H1 (cell line): ENCODE measurements around the gene GPC2. TPM values are rescaled to one million over a fixed set of nuclear protein-coding genes. Genes with fewer than 3 reads are reported as not detected.

Experiments used
- CTCF ChIA-PET: fragments of 300-600 bp; sonication (Branson Sonifier 250); formaldehyde crosslinking; loops from one replicate; lab custom pipeline; 2021; ENCODE audit not compliant: partially characterized antibody; lab: Charles Lee
- POLR2A ChIA-PET: fragments of 300-600 bp; sonication (Branson Sonifier 250); formaldehyde crosslinking; loops from one replicate; lab custom pipeline; 2021; ENCODE audit warnings: inconsistent platforms; ENCODE audit not compliant: partially characterized antibody; lab: Charles Lee
- DNase-seq, 2 experiments: peaks; one replicate each; pipeline versions ENCODE4 v3.0.0 to v3.0.0-alpha.2; 2010 to 2022; ENCODE audit warnings: low spot score in 2 of 2, low read depth in 1 of 2, mixed read lengths in 1 of 2
- FAIRE-seq: peaks from 2 replicates; lab custom pipeline; 2011; peaks lifted over from hg19 to GRCh38; lab: Jason Lieb, UNC
- H2AFZ ChIP-seq: 2 replicates; pipeline ENCODE4 v1.8.1; 2012; ENCODE audit warnings: low read length, inconsistent platforms
- H2AK5ac ChIP-seq: 2 replicates; pipeline ENCODE4 v1.6.1; 2013; ENCODE audit warnings: low read depth, low read length
- H2BK120ac ChIP-seq: replicated peaks from 2 replicates; pipeline ENCODE3; 2013; ENCODE audit warnings: low read depth, low read length, inconsistent platforms
- H2BK12ac ChIP-seq: 2 replicates; pipeline ENCODE4 v1.6.1; 2013; ENCODE audit warnings: low read depth, low read length
- H2BK15ac ChIP-seq: 2 replicates; pipeline ENCODE4 v1.6.1; 2013; ENCODE audit warnings: low read length
- H2BK20ac ChIP-seq: 2 replicates; pipeline ENCODE4 v1.6.1; 2013; ENCODE audit warnings: low read length
- H2BK5ac ChIP-seq: 2 replicates; pipeline ENCODE4 v1.6.1; 2013; ENCODE audit warnings: low read depth, low read length
- H3K14ac ChIP-seq: 2 replicates; pipeline ENCODE4 v1.6.1; 2013; ENCODE audit warnings: inconsistent platforms; ENCODE audit not compliant: insufficient read length
- H3K18ac ChIP-seq: 2 replicates; pipeline ENCODE4 v1.6.1; 2013; ENCODE audit warnings: low read length; ENCODE audit errors: extremely low read depth
- H3K23ac ChIP-seq: 2 replicates; pipeline ENCODE4 v1.6.1; 2013; ENCODE audit warnings: inconsistent platforms; ENCODE audit not compliant: insufficient read length
- H3K23me2 ChIP-seq: 2 replicates; pipeline ENCODE4 v1.6.1; 2013; ENCODE audit warnings: low read depth, low read length
- H3K27ac ChIP-seq: 2 replicates; pipeline ENCODE4 v1.6.1; 2011; ENCODE audit warnings: low read depth, low read length, inconsistent platforms
- H3K27me3 ChIP-seq, 4 experiments: replicated peaks in 1 of 4; 1 replicate in 1 of 4; 2 replicates in 3 of 4; pipeline versions ENCODE4 v1.6.1 to v1.8.1; 2011 to 2013; ENCODE audit warnings: low read length in 3 of 4, mild to moderate bottlenecking in 3 of 4, inconsistent platforms in 2 of 4, mixed read lengths in 2 of 4, moderate library complexity in 1 of 4; ENCODE audit not compliant: control insufficient read depth in 3 of 4, insufficient read depth in 3 of 4; ENCODE audit errors: extremely low read depth in 1 of 4
- H3K36me3 ChIP-seq, 4 experiments: 2 replicates each; pipeline versions ENCODE4 v1.6.1 to v1.8.1; 2011 to 2013; ENCODE audit warnings: mild to moderate bottlenecking in 4 of 4, low read length in 3 of 4, moderate library complexity in 2 of 4, control low read depth in 1 of 4, inconsistent platforms in 1 of 4; ENCODE audit not compliant: insufficient read depth in 4 of 4, control insufficient read depth in 2 of 4
- H3K4ac ChIP-seq: replicated peaks from 2 replicates; pipeline ENCODE3; 2013; ENCODE audit warnings: low read length, low read depth, mixed read lengths, inconsistent platforms; ENCODE audit not compliant: insufficient read length
- H3K4me1 ChIP-seq, 4 experiments: replicated peaks in 1 of 4; 1 replicate in 1 of 4; 2 replicates in 3 of 4; pipeline versions ENCODE4 v1.6.1 to v1.8.1; 2011 to 2013; ENCODE audit warnings: low read length in 3 of 4, inconsistent platforms in 2 of 4, mixed read lengths in 1 of 4; ENCODE audit not compliant: insufficient read depth in 4 of 4, control insufficient read depth in 3 of 4
- H3K4me2 ChIP-seq, 2 experiments: 2 replicates each; pipeline versions ENCODE4 v1.6.1 to v1.8.1; 2011 to 2013; ENCODE audit warnings: low read depth in 2 of 2, low read length in 2 of 2, control low read depth in 1 of 2, inconsistent platforms in 1 of 2, mild to moderate bottlenecking in 1 of 2; ENCODE audit not compliant: insufficient read depth in 1 of 2
- H3K4me3 ChIP-seq, 4 experiments: fragments of 200-600, 300-600 bp in 1 of 4; sonication (generic), shearing (Covaris generic), sonication (Bioruptor Twin) in 1 of 4; 2 replicates each; pipeline versions ENCODE4 v1.5.1 to v1.8.1; 2011 to 2016; ENCODE audit warnings: low read length in 4 of 4, low read depth in 3 of 4, control low read depth in 2 of 4, inconsistent platforms in 2 of 4, mild to moderate bottlenecking in 2 of 4, mixed read lengths in 1 of 4, moderate library complexity in 1 of 4; ENCODE audit not compliant: insufficient read depth in 2 of 4; ENCODE audit errors: extremely low read depth in 1 of 4
- H3K56ac ChIP-seq: replicated peaks from 2 replicates; pipeline ENCODE3; 2013; ENCODE audit warnings: low read depth, mild to moderate bottlenecking, mixed read lengths, low read length, inconsistent platforms; ENCODE audit not compliant: insufficient read length
- H3K79me1 ChIP-seq: 2 replicates; pipeline ENCODE4 v1.6.1; 2013; ENCODE audit warnings: low read depth, low read length, control low read depth
- H3K79me2 ChIP-seq, 2 experiments: 2 replicates each; pipeline versions ENCODE4 v1.6.1 to v1.8.1; 2012 to 2013; ENCODE audit warnings: low read length in 2 of 2, mild to moderate bottlenecking in 2 of 2, inconsistent platforms in 1 of 2; ENCODE audit not compliant: insufficient read depth in 2 of 2, control insufficient read depth in 1 of 2
- H3K9ac ChIP-seq, 4 experiments: replicated peaks in 1 of 4; 1 replicate in 1 of 4; 2 replicates in 3 of 4; pipeline versions ENCODE4 v1.6.1 to v1.8.1; 2011 to 2013; ENCODE audit warnings: low read depth in 3 of 4, low read length in 3 of 4, control low read depth in 2 of 4, mild to moderate bottlenecking in 2 of 4, moderate library complexity in 2 of 4, inconsistent platforms in 1 of 4; ENCODE audit errors: extremely low read depth in 1 of 4
- H3K9me3 ChIP-seq, 2 experiments: 2 replicates each; pipeline versions ENCODE4 v1.6.1 to v1.8.1; 2012 to 2013; ENCODE audit warnings: mild to moderate bottlenecking in 2 of 2, moderate library complexity in 2 of 2, control low read depth in 1 of 2, inconsistent platforms in 1 of 2, low read depth in 1 of 2, low read length in 1 of 2, mixed read lengths in 1 of 2; ENCODE audit not compliant: insufficient read depth in 2 of 2
- H4K20me1 ChIP-seq, 2 experiments: replicated peaks in 1 of 2; 2 replicates each; pipeline versions ENCODE3 to v1.8.1; 2011 to 2013; ENCODE audit warnings: inconsistent platforms in 2 of 2, low read length in 2 of 2, mild to moderate bottlenecking in 1 of 2; ENCODE audit not compliant: insufficient read depth in 2 of 2, control insufficient read depth in 1 of 2
- H4K5ac ChIP-seq: 2 replicates; pipeline ENCODE4 v1.6.1; 2013; ENCODE audit warnings: low read length, low read depth, mixed read lengths, inconsistent platforms; ENCODE audit not compliant: insufficient read length
- H4K8ac ChIP-seq: 2 replicates; pipeline ENCODE4 v1.8.0; 2013; ENCODE audit warnings: mild to moderate bottlenecking, moderate library complexity, low read length, inconsistent platforms; ENCODE audit not compliant: insufficient read depth; ENCODE audit errors: extremely low read depth
- H4K91ac ChIP-seq: replicated peaks from 2 replicates; pipeline ENCODE3; 2013; ENCODE audit warnings: low read length, mixed read lengths, inconsistent platforms; ENCODE audit not compliant: insufficient read length
- KDM1A ChIP-seq: fragments of 200-600, 300-600 bp; sonication (generic); IDR thresholded peaks from 2 replicates; pipeline ENCODE4 v1.7.1; 2016; ENCODE audit warnings: mild to moderate bottlenecking, low read length, borderline replicate concordance
- RXRA ChIP-seq: IDR thresholded peaks from 2 replicates; pipeline ENCODE4 v1.6.1; 2011; ENCODE audit warnings: low read depth, mild to moderate bottlenecking, low read length, moderate library complexity; ENCODE audit not compliant: insufficient read depth
- SP1 ChIP-seq: IDR thresholded peaks from 2 replicates; pipeline ENCODE4 v1.6.1; 2011; ENCODE audit warnings: low read depth, low read length
- YY1 ChIP-seq: IDR thresholded peaks from 2 replicates; pipeline ENCODE4 v1.6.1; 2011; ENCODE audit warnings: low read depth, mild to moderate bottlenecking, low read length
- WGBS, 2 experiments: shearing (Covaris generic) in 1 of 2; methylation state at CpG; one replicate each; pipeline versions ENCODE4 v1.1.6 to v1.1.7; 2013 to 2015; ENCODE audit warnings: low lambda C conversion rate in 2 of 2, mixed read lengths in 2 of 2, inconsistent platforms in 1 of 2, low coverage in 1 of 2, missing lambda C conversion rate in 1 of 2; ENCODE audit not compliant: insufficient replicate concordance in 2 of 2, insufficient coverage in 1 of 2, insufficient read length in 1 of 2; ENCODE audit errors: extremely low coverage in 1 of 2, missing lambda C conversion rate in 1 of 2; 5-methylcytosine and 5-hydroxymethylcytosine counted together
- polyA plus RNA-seq, 7 experiments: library from polyadenylated mRNA; depleted of rRNA in 3 of 7; stranded (reverse) in 5 of 7; unstranded in 2 of 7; fragments of >200 nt in 5 of 7; fragments of 200-250 nt in 2 of 7; gene quantifications; 1 replicate in 5 of 7; 2 replicates in 1 of 7; 4 replicates in 1 of 7; pipeline versions ENCODE4 v1.2.1 to v1.2.3, GENCODE V29; 2011 to 2013; ENCODE audit warnings: missing spikeins in 2 of 7, mixed read lengths in 2 of 7
- total RNA-seq: library from RNA; stranded (reverse); fragmentation: NEBNext Ultra II Directional; extraction: Animal tissue kit (Norgen Biotek cat#: 25700); gene quantifications from 2 replicates; pipeline ENCODE4 v1.2.1, GENCODE V29; 2021

GPC2 gene
- total and polyA plus RNA-seq, 2 of the 8 experiments (the other 6 are each of a cell fraction or from before 2014, with no cell fraction given): 25.3 to 44.8 TPM

GRCh38 chr7:100122067-100122466 lies 55.1 kb downstream of the GPC2 start:
- Histone ChIP-seq H3K9me3 (no peaks in the 10 kb centered on the region), H3K18ac (no peak overlapping the region), H4K91ac (no peak overlapping the region), H4K20me1 (no peaks in the 10 kb centered on the region), H2AFZ (no peak overlapping the region), H3K27ac (no peak overlapping the region), H3K27me3 (no peaks in the 10 kb centered on the region), H3K79me1 (0 out of 2 replicates have a peak, but pooled peaks cover 2% of the 10 kb centered on the region), H2BK5ac (0 out of 2 replicates have a peak overlapping the region, but pooled peaks have one; percentile 35), H4K5ac (no peak overlapping the region), H3K56ac (no peak overlapping the region), H3K23me2 (peaks cover 8% of the 10 kb centered on the region), H3K4me2 (no peak overlapping the region), H2BK12ac (no peak overlapping the region), H2BK15ac (no peak overlapping the region), H3K4ac (no peak overlapping the region), H2BK120ac (no peak overlapping the region), H3K9ac (no peak overlapping the region; a peak in 2 of 7 replicates), H3K79me2 (peaks cover 0 to 6% of the 10 kb centered on the region in 2 experiments; a peak in 1 of 4 replicates), H2AK5ac (no peak overlapping the region), H3K4me3 (no peak overlapping the region), H4K8ac (no peak overlapping the region), H3K4me1 (peaks cover 0 to 5% (median 1%) of the 10 kb centered on the region in 4 experiments; a peak in 4 of 7 replicates), H3K14ac (no peak overlapping the region), H3K23ac (no peak overlapping the region), H2BK20ac (no peak overlapping the region), H3K36me3 (no peaks in the 10 kb centered on the region)
- POLR2A ChIA-PET: interaction anchor here (0.8 to 19.1 kb wide), 5 partner anchors 10 to 66 kb away, joined by 3 to 414 read pairs (median 8); partner anchors contain the start of genes AP4M1 and MCM7
- TF ChIP-seq SP1: no peak
- no peak for TF ChIP-seq YY1
- TF ChIP-seq KDM1A: no peak
- TF ChIP-seq RXRA: no peak
- no peak for FAIRE-seq
- 81% methylated on average over 10 of the region's 13 CpGs; no CpG with 5 or more reads in 1 of the 2 experiments for WGBS, 2 experiments
- no peak for DNase-seq
- CTCF ChIA-PET: interaction anchor here (0.6 to 5.3 kb wide), 6 partner anchors 8 to 490 kb away, joined by 3 to 24 read pairs (median 4); no protein-coding TSS in a partner anchor
